CD4-positive, alpha-beta T cell treated with Interferon gamma for 1 hour (primary cell): ENCODE results near the gene TAGLN.

ENCODE experiments used
- DNase-seq: peaks from one replicate; pipeline ENCODE4 v3.0.0-alpha.2; 2020

The TAGLN gene

GRCh38 chr11:117199053-117199915, at the start of gene TAGLN:
Gene TAGLN (plus strand): TSS chr11:117199370. CDS start chr11:117203014, 3,644 bp downstream.
- no peak for DNase-seq

GRCh38 chr11:117152066-117152465, 47.1 kb upstream of the TAGLN start:
- no peak for DNase-seq

GRCh38 chr11:117154468-117154867, 44.7 kb upstream of the TAGLN start:
- DNase-seq: no peak

- no peak for DNase-seq
Observed at GRCh38 chr11:117157507-117157906, 41.7 kb upstream of the TAGLN start.

- no peak for DNase-seq
Observed at GRCh38 chr11:117159892-117160291, 39.3 kb upstream of the TAGLN start.

GRCh38 chr11:117160826-117161225, 38.3 kb upstream of the TAGLN start:
- no peak for DNase-seq

- no peak for DNase-seq
Observed at GRCh38 chr11:117166491-117166890, 32.7 kb upstream of the TAGLN start.

- DNase-seq: no peak
Observed at GRCh38 chr11:117169736-117170135, 29.4 kb upstream of the TAGLN start.

- DNase-seq: no peak
Observed at GRCh38 chr11:117170210-117170609, 29.0 kb upstream of the TAGLN start.

GRCh38 chr11:117171007-117171403, 28.2 kb upstream of the TAGLN start:
- DNase-seq: no peak

- no peak for DNase-seq
Observed at GRCh38 chr11:117171404-117172061, 27.6 kb upstream of the TAGLN start.

- DNase-seq: no peak
Observed at GRCh38 chr11:117172724-117173421, 26.3 kb upstream of the TAGLN start.

- DNase-seq: no peak
Observed at GRCh38 chr11:117175104-117175503, 24.1 kb upstream of the TAGLN start.

- DNase-seq: no peak
Observed at GRCh38 chr11:117175781-117176180, 23.4 kb upstream of the TAGLN start.

- no peak for DNase-seq
Observed at GRCh38 chr11:117176186-117176585, 23.0 kb upstream of the TAGLN start.

- no peak for DNase-seq
Observed at GRCh38 chr11:117177534-117178209, 21.5 kb upstream of the TAGLN start.

GRCh38 chr11:117178210-117179034, 20.7 kb upstream of the TAGLN start, which contains the start of gene SIDT2:
Gene SIDT2 (plus strand): TSS chr11:117178743. CDS start chr11:117179264, 521 bp downstream.
- peak; percentile 88 for DNase-seq

GRCh38 chr11:117179048-117179999, 19.8 kb upstream of the TAGLN start:
- DNase-seq: peak; percentile 48

GRCh38 chr11:117180020-117180419, 19.1 kb upstream of the TAGLN start:
- no peak for DNase-seq

- DNase-seq: peak; percentile 73
Observed at GRCh38 chr11:117180661-117181585, 18.2 kb upstream of the TAGLN start.
